ENCODE measurements around the gene PRXL2C. TPM values are rescaled to one million over a fixed set of nuclear protein-coding genes. Genes with fewer than 3 reads are reported as not detected.
"Not testable (repeated sequence)": the region's sequence is repeated elsewhere in the genome, so short reads cannot be mapped to it uniquely, and the experiment has no call there.

PRXL2C gene
- total RNA-seq, 1 donor from 2014 or later = 20.9 TPM

- peak overlapping the region; percentile 84 for H3K4me3 Mint-ChIP-seq (ENCODE audit: unreplicated experiment)
- H3K4me1 Mint-ChIP-seq (ENCODE audit: low read depth) = peaks cover 11% of the 10 kb centered on the region
- H3K27ac Mint-ChIP-seq (ENCODE audit: unreplicated experiment) = peak overlapping the region; percentile 82
- H3K36me3 Mint-ChIP-seq (ENCODE audit: low read depth) = no peaks in the 10 kb centered on the region
- peaks cover 6% of the 10 kb centered on the region for H3K9me3 Mint-ChIP-seq (ENCODE audit: low read depth)
- H3K27me3 Mint-ChIP-seq (ENCODE audit: low read depth) = no peaks in the 10 kb centered on the region
- peak; percentile 77 for TF ChIP-seq CTCF (IDR thresholded peaks at IDR 0.05)
- DNase-seq (ENCODE audit: low spot score) = no peak
Observed at GRCh38 chr9:96686638-96687335, 31.7 kb upstream of the PRXL2C start.

- no peak for DNase-seq (ENCODE audit: low spot score)
- H3K4me3 Mint-ChIP-seq (ENCODE audit: unreplicated experiment) = no peak overlapping the region
- H3K9me3 Mint-ChIP-seq (ENCODE audit: low read depth) = no peaks in the 10 kb centered on the region
- no peaks in the 10 kb centered on the region for H3K27me3 Mint-ChIP-seq (ENCODE audit: low read depth)
- TF ChIP-seq CTCF (IDR thresholded peaks at IDR 0.05) = no peak
- peaks cover 3% of the 10 kb centered on the region for H3K4me1 Mint-ChIP-seq (ENCODE audit: low read depth)
- no peaks in the 10 kb centered on the region for H3K36me3 Mint-ChIP-seq (ENCODE audit: low read depth)
- no peak overlapping the region for H3K27ac Mint-ChIP-seq (ENCODE audit: unreplicated experiment)
Observed at GRCh38 chr9:96680812-96681499, 25.8 kb upstream of the PRXL2C start.

GRCh38 chr9:96674906-96675538, 19.9 kb upstream of the PRXL2C start:
- no peak for TF ChIP-seq CTCF (IDR thresholded peaks at IDR 0.05)
- no peak for DNase-seq (ENCODE audit: low spot score)
- H3K27ac Mint-ChIP-seq (ENCODE audit: unreplicated experiment) = peak overlapping the region; percentile 3

GRCh38 chr9:96673786-96674185, 18.7 kb upstream of the PRXL2C start:
- H3K36me3 Mint-ChIP-seq (ENCODE audit: low read depth); H3K4me3 Mint-ChIP-seq (ENCODE audit: unreplicated experiment); H3K27me3 Mint-ChIP-seq (ENCODE audit: low read depth); H3K9me3 Mint-ChIP-seq (ENCODE audit: low read depth); DNase-seq (ENCODE audit: low spot score); H3K27ac Mint-ChIP-seq (ENCODE audit: unreplicated experiment): not testable (repeated sequence)
- H3K4me1 Mint-ChIP-seq (ENCODE audit: low read depth) = peaks cover 11% of the 10 kb centered on the region

More at GRCh38 chr9:96674906-96675538, 19.9 kb upstream of the PRXL2C start:
- H3K27me3 Mint-ChIP-seq (ENCODE audit: low read depth) = no peaks in the 10 kb centered on the region
- H3K9me3 Mint-ChIP-seq (ENCODE audit: low read depth) = no peaks in the 10 kb centered on the region
- H3K4me1 Mint-ChIP-seq (ENCODE audit: low read depth) = peaks cover 11% of the 10 kb centered on the region
- no peaks in the 10 kb centered on the region for H3K36me3 Mint-ChIP-seq (ENCODE audit: low read depth)
- no peak overlapping the region for H3K4me3 Mint-ChIP-seq (ENCODE audit: unreplicated experiment)

GRCh38 chr9:96668868-96669534, 13.9 kb upstream of the PRXL2C start:
- H3K9me3 Mint-ChIP-seq (ENCODE audit: low read depth) = no peaks in the 10 kb centered on the region
- TF ChIP-seq CTCF (IDR thresholded peaks at IDR 0.05) = no peak
- no peaks in the 10 kb centered on the region for H3K27me3 Mint-ChIP-seq (ENCODE audit: low read depth)
- no peak overlapping the region for H3K4me3 Mint-ChIP-seq (ENCODE audit: unreplicated experiment)
- no peaks in the 10 kb centered on the region for H3K36me3 Mint-ChIP-seq (ENCODE audit: low read depth)
- no peak for DNase-seq (ENCODE audit: low spot score)
- no peaks in the 10 kb centered on the region for H3K4me1 Mint-ChIP-seq (ENCODE audit: low read depth)
- H3K27ac Mint-ChIP-seq (ENCODE audit: unreplicated experiment) = no peak overlapping the region
